ENCODE results near the gene MMP17. TPM values are rescaled to one million over a fixed set of nuclear protein-coding genes. Genes with fewer than 3 reads are reported as not detected.

MMP17 gene
- total RNA-seq, 2 experiments from 2014 or later: not detected

GRCh38 chr12:131862994-131863710 lies 35.0 kb downstream of the MMP17 start:
- Histone ChIP-seq H4K20me1 (ENCODE audit: insufficient read depth, low read length) (no peaks in the 10 kb centered on the region), H3K4me1 (ENCODE audit: insufficient read depth, low read length, poor library complexity, severe bottlenecking) (no peaks in the 10 kb centered on the region), H3K36me3 (ENCODE audit: insufficient read depth, low read length) (no peaks in the 10 kb centered on the region), H2AFZ (ENCODE audit: low read length) (no peak overlapping the region), H3K9me2 (ENCODE audit: insufficient read depth, low read length) (no peaks in the 10 kb centered on the region), H3K4me3 (ENCODE audit: low read depth, low read length, poor library complexity, severe bottlenecking) (no peak overlapping the region), H3K9me3 (ENCODE audit: low read length) (no peaks in the 10 kb centered on the region), H3K79me2 (ENCODE audit: insufficient read depth, low read depth, low read length) (no peaks in the 10 kb centered on the region), H3K4me2 (ENCODE audit: low read length) (no peak overlapping the region), H3K27ac (ENCODE audit: low read depth, low read length, poor library complexity, severe bottlenecking) (no peak overlapping the region)
- DNase-seq (ENCODE audit: low spot score): no peak
- no peak for TF ChIP-seq CTCF (conservative IDR thresholded peaks at IDR 0.05; ENCODE audit: low read length)
- no peak for TF ChIP-seq EZH2phosphoT487 (IDR thresholded peaks at IDR 0.05; ENCODE audit: borderline replicate concordance, low read depth, low read length)
- BruUV-seq (replicated peaks): no TSS peak
- ChIA-PET CTCF (ENCODE audit: unreplicated experiment) (no interaction called here), POLR2A (no interaction called here)
- intact Hi-C loops (cut with micrococcal nuclease; ENCODE audit: unreplicated experiment): no loop called here

GRCh38 chr12:131863711-131864396 lies 35.7 kb downstream of the MMP17 start:
- H3K36me3 ChIP-seq (ENCODE audit: insufficient read depth, low read length): no peaks in the 10 kb centered on the region

More at GRCh38 chr12:131863711-131864396, 35.7 kb downstream of the MMP17 start:
- H3K4me3 ChIP-seq (ENCODE audit: low read depth, low read length, poor library complexity, severe bottlenecking): no peak overlapping the region
- H3K9me3 ChIP-seq (ENCODE audit: low read length): no peaks in the 10 kb centered on the region
- H3K9me2 ChIP-seq (ENCODE audit: insufficient read depth, low read length): no peaks in the 10 kb centered on the region
- POLR2A ChIA-PET: no interaction called here
- no peak for TF ChIP-seq EZH2phosphoT487 (IDR thresholded peaks at IDR 0.05; ENCODE audit: borderline replicate concordance, low read depth, low read length)
- no peak for TF ChIP-seq CTCF (conservative IDR thresholded peaks at IDR 0.05; ENCODE audit: low read length)
- no TSS peak for BruUV-seq (replicated peaks)
- no peaks in the 10 kb centered on the region for H4K20me1 ChIP-seq (ENCODE audit: insufficient read depth, low read length)
- CTCF ChIA-PET (ENCODE audit: unreplicated experiment): no interaction called here
- no peak for DNase-seq (ENCODE audit: low spot score)
- H2AFZ ChIP-seq (ENCODE audit: low read length): no peak overlapping the region
- intact Hi-C loops (cut with micrococcal nuclease; ENCODE audit: unreplicated experiment): no loop called here
- no peaks in the 10 kb centered on the region for H3K79me2 ChIP-seq (ENCODE audit: insufficient read depth, low read depth, low read length)
- H3K27ac ChIP-seq (ENCODE audit: low read depth, low read length, poor library complexity, severe bottlenecking): no peak overlapping the region
- H3K4me1 ChIP-seq (ENCODE audit: insufficient read depth, low read length, poor library complexity, severe bottlenecking): no peaks in the 10 kb centered on the region
- H3K4me2 ChIP-seq (ENCODE audit: low read length): no peak overlapping the region

Data from OCI-LY7 (cell line).